ENCODE data around the gene NREP.

The NREP gene

DNA sequence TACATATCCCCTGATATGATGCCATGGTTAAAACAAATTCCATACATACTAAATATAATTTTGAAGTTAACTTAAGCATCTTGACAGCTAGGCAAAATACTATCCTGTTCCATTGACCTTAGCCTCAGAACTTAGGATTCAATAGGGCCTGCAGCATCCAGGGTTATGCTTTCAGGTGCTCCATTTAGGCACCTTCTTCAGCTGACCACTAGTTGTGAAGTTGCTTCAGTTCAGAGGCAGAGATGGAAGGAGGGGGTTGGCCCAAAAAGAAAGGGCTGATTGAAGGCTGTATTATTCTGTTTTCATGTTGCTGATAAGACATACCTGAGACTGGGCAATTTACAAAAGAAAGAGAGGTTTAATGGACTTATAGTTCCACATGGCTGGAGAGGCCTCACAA lies 7.0 kb upstream of the NREP start:
- DNase-seq, result no peak

DNA sequence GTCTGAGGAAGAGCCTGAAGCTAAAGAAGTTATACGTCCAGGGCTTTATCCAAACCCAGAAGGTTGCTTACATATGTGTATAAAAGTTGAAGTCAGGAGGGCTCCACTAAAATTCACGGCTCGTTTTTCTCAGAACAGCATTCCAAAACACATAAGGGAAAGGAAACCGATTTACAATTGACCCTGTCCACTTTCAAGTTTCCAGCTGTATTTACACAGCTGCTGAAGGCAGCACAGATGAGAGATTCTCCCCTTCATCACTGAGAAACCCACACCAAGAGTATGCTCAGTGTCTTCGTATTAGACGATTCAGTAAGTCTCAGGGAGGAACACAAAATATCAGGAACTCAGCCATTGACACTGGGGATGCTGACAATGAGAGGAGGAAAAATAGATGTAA lies 5.9 kb upstream of the NREP start:
- no peak for DNase-seq

DNA sequence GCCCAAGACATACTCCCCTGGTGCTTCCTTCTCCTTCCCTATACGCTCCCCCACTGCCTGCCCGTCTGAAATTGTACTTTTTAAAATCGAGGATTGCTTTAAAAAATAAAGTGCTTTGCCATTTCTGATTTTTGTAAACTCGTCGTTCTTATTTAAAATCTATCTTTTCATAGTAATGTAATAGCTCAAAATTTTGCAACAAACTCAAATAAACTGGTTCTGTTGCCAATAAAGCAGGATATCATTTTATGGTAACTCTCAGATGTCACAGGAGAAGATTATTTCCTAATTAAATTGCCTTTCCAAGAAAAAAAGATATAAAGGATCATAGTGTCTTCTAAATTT lies 1.3 kb upstream of the NREP start:
- DNase-seq, result no peak

DNA sequence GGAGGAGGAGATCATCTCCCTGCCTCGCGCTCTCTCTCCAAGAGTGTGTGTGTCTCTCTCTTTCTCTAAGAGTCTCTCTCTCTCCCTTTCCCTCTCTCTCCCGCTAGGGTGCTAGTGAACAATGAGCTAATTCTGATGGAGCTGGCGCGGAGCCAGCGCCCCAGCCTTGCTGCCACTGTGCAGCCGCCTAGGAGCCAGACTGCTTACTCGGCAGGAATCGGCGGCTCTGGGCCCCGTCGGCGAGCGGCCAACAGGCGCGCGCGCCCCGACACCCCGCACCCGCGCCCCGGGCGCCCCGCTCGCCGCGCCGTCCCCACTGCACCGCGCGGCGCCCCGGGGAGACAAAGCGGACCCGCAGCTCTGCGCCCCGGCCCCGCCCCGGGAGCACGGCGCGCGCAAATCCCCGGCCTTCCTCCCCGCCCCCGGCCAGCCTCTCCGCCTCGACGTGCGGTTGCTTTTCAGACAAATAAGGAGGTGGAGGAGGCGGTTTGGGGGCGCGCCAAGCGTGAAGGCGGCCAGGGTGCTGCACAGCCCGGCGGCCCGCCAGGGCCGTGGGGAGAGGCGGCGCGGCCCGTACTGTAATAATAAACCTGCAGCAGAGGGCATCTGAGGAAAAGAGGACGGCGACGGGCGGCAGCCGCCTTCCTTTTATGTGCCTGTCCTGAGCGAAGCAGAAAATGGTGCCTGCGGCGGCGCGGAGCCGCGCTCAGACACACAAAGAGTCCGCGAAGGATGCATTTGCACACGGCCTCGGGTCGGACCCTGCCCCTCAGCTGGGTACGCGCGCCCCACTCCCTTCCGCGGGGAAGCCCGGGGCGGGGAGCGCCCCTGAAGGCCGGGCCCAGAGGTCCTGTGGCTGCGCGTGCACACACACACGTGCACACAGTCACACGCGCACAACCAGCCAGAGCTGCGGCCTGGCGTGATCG lies 625 bp upstream of the NREP start:
- peak; percentile 94 for DNase-seq

DNA sequence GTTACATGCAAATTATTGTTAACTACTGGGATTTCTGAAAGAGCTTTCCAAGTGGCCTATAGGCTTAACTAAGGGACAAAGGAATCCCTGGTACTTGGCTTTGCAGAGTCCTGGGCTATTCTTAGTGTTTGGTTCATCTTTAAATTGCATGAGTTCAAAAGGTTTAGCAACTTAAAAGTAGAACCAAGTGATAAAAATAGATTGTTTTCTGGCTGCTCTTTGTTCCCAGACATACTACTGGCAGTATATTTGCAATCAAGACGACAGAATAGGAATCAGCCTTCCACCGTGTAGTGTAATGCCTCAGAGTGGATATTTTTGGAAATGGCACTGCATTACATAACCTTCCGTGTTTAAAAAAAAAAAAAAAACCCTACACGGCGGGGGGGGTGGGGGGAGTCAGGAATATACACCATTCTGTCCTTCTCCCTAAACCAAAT lies 1.0 kb downstream of the NREP start:
- DNase-seq, result peak; percentile 63

DNA sequence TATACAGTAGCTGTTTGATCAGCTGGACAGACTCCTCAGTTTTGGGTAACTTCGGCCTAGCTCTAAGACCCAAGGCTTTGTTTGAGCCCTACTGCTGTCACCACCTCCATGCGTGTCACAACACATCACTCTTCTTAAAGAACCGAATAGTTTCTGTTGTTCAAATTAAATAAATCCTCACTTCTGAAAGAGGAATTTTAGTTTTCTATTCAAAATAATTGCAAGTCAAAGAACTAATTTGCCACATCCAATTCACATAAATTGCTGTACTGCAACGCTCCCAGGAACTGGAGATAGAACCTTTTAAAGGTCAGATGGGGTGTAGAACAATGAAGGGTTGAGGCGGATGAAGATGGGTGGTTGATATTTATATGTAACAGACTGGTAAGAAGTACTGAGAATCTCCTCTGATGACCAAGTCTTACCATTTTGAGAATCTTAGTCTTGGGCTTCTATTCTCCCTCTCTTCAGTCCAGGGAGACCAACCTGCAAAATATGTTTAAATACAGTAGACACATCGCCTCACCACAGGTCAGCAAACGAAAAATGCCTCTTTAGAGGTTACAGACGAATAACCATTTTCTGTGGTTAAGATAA lies 1.6 kb downstream of the NREP start:
- DNase-seq, result no peak

DNA sequence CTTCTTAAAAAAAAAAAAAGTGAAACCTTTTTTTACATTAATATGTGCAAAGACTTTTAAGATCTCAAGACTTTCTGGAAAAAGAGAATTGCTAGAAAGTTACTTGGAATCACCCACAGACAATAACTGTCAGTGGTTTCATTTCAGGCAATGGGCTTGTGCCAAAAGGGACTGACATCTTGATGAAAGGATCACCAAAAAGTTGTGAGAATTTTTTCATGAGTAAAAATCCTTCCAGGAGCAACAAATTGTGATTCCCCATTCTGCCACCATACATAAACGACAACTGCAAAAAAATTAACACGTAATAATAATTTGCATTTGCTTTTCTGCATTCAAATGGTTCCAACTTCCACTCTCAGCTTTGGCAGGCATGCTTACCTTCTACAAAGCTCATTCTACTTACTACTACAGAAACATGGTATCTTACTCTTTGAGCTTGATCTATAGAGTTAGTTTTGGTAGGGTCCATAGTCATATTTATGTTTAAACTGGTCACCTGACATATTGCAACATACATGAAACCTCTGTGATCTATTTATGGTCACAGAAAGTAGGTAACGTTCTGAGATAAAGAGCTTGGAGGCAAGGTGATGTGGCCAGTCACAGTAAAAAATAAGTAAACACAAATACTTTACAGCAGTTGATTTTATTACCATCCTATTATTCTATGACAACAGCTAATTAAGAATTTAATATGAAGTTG lies 3.0 kb downstream of the NREP start:
- DNase-seq, result peak; percentile 30

DNA sequence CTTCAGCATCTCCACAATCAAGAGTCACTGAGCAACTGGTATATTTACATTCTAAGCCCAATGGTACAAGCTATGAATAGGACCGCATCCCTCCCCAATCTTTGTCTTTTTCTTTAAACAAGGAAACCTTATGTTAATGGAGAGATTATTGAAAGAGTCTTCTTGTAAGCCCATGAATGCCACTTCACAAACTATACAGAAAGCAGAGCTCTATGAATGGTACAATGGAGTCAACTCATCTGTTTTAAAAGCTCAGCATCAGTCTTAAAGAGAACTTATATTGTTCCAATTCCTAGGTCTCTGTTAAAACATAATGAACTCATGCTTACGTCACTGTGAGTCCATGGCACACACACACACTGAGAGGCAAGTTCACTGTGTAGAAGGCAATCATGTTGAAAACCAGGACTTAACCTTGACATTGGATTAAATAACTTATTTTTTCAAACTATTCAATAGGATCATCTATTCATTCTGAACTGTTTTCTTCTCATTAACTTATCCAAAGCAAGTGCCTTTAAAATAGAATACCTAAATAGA lies 4.5 kb downstream of the NREP start:
- no peak for DNase-seq

DNA sequence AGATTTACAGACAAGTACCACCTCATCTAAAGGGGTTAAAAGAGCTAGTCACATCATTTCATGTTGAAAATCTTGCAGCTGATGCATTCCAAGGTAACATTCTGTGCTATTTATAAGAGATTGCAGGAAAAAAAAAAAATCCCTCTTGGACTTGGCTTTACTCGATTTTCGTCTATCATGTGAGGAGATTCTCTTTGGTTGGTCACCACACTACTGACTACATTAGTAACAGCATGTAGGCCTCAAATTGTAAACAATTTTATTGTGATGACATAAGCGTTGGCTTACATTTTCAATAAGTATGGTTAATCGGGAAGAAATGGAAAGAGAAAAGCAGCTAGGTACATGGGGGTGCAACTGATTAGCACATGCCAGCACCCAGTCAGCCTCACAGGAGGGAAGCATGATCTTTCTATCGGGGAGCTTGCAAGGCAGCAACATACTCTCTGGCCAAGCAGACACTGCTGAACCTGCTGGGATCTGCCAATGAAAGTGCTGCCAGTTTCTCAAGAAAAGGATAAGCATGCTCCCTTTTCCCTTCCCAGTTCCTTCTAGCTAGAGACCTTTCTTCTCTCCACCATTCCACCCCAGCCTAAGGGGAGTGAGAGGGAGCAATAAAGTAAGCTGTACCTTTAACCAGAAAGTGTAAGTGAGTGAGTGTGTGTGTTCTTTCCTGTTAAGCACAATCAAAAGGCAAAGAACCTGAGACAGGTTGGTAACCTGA lies 7.5 kb downstream of the NREP start:
- no peak for DNase-seq

DNA sequence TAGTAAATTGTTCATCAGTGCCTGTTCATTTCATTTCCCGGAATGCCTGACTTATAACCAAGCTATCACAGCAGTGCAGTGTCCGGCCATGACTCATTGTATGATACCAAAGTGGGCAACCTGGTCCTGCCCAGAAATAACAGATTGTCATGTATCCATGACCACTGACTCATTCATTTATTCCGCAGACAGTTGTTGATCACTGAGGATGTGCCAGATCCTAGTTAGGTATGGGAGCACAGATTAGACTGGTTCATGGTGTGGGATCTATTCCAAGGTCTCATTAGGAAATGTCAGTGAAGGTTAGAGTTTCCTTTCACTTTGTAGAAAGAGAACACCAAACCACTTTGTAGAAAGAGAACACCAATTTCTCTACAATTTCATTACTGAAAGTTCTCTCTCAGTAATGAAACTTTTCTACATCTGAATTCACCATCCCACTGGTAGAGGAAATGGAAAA lies 8.7 kb downstream of the NREP start:
- peak; percentile 52 for DNase-seq

DNA sequence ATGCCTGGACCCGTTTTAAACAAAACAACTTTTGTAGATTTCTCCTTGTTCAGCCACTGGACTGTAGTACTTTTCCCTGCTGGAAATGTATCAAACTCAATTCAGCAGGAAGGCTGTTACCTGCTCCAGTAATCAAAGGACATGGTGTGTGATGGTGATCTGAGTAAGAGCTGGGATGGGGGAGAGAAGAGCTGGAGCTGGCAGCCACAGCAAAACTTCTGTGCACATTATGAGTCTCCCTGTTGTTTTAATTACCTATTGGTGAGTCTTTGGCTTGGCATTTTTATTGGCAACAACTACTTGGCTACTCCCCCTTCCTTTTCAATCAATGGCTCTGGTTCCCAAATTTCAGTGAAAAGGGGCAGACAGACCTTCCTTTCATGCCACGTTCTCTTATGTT lies 9.7 kb downstream of the NREP start:
- no peak for DNase-seq

DNA sequence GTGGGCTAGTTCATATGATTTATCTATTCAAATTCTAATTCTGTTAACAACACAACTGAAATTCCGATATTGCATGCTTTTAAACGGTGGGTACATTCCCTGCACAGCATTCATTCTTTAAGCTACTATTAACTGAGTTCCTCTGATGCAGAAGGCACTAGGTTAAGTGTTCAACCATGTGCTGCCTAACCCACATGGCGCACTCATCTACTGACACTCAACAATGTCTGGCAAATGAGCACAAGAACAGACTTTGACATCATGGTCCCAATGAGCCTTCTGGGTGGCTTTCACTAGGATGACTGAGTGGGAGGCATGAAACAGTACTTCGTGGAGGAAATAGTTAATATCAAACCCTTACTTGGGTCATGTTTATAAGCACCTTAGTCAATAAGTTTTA lies 10.2 kb downstream of the NREP start:
- DNase-seq, result no peak

DNA sequence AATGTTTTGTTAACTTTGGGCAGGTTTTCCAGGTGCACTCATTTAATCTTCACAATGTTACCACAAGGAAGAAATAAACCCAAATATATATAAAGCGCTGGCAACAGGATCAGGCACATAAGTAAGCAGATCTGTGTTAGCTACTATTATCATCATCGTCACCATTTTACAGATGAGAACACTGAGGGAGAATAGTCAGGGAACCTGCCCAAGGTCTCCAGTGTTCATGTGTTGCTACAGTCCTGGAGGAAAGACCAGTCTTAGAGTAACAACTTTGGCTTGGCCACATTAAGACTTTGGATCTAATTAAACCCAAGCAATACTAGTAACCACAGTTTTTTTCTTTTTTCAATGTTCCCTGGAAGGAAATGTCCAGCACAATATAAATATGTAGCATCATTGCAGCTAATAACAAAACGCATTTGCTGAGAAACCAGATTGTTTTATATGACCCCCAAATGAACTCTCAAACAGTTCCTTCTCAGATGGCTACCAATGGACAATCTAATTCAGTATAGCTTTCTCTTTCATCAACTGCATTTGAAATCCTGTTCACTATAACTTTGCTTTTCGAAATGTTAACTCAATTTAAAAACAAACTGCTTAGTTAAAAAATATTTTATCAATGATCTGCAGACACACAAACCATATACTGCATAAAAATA lies 11.8 kb downstream of the NREP start:
- DNase-seq, result no peak

DNA sequence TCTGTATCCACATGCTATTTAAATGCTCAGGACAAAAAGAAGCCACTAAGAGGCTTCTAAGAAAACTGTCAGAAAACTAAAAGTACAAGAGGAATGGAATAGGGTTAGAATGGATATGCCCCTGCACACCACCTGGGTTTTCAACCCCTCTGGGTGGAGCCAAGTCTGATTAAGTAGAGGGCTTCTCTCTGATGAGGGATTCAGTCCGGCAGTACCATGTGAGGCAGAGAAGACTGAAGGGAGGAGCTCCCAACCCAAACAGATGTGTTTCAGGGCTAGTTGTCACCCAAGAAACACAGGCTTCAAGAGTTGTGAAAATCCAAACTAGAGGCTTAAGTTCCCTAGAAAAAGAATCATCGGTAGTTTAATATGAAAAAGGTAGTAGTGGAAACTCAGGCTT lies 12.5 kb downstream of the NREP start:
- DNase-seq, result no peak

DNA sequence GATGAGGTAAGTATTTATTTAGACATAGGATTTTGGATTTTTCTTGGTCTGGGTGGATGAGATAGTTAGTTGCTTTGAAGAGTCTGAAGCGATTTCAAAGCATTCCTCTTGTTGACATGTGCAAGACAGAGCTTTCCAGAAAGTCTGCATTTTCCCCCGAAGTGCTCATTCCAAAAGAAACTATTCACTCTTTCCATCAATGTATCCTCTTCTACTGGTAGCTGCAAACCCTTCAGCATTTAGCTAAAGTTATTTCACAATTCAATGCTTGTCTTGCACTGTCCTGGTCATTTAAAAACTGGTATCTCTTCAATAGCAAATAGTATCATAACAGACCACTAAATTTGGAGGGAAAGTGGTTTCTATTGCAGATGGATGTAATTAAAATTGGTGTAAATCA lies 13.0 kb downstream of the NREP start:
- DNase-seq, result no peak

DNA sequence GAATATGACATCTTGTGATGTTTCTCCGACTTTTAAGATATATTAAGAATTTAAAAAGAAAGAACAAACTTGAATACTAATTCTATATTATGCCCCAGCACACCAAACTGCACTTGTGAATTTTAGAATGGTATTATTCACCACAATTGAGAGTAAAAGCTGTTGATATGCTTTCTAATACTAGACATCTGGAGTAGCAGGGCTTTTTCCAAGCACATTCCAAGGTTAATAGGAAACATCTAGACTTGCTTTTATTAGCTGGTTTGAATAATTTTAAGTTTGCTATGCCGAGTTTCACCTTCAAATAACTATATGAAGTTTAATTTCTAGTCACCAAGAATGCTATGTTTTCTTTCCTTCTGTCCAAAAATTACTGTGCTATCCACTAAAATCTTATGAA lies 13.5 kb downstream of the NREP start:
- no peak for DNase-seq

DNA sequence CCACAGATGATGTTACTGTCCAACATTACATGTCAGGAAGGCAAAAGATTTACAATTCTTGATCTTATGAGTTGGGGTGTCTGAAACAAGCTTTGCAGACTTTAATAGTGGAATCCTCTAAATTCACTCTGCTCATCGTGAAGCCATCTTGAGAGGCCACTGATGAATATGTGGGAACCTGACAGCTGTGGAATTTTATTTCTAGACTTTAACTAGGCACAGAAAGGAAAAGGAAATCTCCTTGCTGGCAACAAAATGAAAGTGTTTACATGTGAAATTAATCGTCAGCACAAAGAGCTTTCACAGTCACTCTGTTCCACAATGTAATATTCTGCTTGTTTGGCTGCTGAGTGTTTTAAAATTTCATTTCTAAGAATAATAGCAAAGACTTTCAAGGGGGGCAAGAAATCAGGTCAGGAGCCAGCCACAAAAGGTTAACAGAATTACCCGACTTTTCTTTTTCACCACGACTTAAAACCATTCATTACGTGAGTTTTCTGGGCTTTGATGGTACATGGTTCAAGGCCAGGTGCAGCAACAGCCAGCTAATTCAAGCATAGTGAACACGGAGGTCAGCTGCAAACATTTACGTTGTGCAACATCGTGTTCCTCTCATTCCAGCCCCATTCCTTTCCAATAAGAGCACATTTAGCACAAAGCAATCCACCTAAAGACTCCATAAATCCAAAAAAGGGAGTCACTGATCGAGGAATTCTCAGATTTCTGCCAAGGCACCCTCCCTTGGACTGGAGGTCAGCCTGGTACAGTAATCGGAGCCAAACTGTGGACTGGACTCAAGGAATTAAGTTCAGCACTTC lies 14.6 kb downstream of the NREP start:
- no peak for DNase-seq

DNA sequence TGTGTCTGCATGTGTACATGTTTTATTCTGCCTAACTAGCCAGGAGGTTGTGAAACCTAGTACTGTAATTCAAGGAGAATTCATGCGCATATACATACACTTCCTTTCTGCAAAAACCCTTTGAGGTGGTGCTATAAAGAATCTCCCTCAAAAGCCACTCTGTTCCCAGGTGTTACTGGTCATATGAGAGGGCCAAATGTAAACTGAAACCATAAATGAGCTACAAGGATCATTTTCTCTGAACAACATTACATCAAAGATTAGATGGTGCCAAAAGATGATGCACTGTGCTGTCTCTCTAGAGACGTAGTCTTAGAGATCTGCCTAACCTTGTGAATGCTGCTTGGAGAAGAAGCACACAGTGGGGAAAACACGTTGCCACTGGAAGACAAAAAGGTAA lies 15.7 kb downstream of the NREP start:
- no peak for DNase-seq

DNA sequence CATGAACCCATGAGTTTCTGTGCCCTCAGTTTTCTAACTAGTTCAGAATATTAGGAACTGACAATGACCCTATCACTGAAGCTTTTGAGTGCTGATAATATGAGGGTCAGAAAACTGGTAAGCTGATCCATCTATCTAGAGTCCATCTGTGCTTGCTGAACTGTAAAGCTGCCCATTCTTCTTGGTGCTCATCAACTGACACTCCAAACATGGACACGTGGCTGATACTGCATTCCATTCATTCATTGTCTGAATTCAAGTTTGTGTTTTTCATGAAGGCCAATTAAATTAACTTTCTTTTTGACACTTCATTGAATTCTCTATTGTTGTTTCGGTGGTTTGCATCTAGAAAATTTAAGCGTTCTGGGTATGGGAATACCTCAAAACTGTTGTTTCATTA lies 17.6 kb downstream of the NREP start:
- no peak for DNase-seq

DNA sequence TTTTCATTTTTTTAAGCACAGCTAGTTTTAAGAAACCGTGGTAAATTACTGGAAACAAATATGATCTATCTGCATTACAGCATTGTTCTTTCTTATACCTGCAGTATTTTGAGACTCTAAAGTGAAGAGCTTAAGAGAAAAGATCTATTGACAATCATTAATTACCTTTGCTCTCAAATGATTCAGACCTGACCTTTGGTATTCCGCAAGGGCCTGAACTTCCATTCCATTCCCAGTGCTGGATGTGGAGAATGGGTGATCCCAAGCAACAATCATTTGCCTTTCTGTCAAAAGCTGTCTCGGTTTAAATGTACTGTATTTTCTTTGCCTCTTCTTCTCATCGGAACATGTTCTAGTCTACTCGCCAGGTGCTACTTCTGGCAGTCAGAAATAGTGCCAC lies 18.9 kb downstream of the NREP start:
- DNase-seq, result no peak

DNA sequence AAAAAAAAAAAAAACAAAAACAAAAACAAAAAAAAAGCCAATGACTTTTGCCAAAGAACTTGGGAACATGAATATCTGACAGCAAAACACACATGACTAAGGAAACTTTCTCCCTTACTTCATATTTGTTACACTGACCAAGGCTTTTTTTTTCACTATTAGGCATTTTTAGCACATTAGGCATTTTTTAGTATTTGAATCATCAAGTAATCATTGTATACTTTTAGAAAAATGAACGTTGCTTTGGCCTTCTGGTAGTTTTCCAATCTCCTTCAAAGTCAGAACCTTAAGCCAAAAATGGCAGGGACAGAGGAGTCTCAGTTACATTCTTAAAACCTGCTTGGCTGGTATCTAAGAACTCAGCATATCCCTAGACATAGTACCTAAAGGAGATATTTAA lies 19.3 kb downstream of the NREP start:
- no peak for DNase-seq

Measured in OCI-M1 (cell line).